IMR-90 (cell line): ENCODE results near the gene PYCR2. TPM values are rescaled to one million over a fixed set of nuclear protein-coding genes. Genes with fewer than 3 reads are reported as not detected.

Experiments used
- ATAC-seq: fragments of 200-7000 bp; cut with Tn5 transposase; 2 replicates; pipeline ENCODE4 v1.9.1; 2020; ENCODE audit warnings: low read depth, mild to moderate bottlenecking, moderate library complexity
- BruUV-seq: library from RNA; stranded (reverse); fragments of 400-500 nt; replicated peaks from 2 replicates; lab custom pipeline; 2021; lab: Mats Ljungman, UMichigan
- CTCF ChIA-PET: fragments of 300-600 bp; formaldehyde crosslinking; extraction: SDS; loops from one replicate; lab custom pipeline; 2021; ENCODE audit warnings: antibody characterized with exemption; lab: Yijun Ruan, JAX
- POLR2A ChIA-PET: fragments of 300-600 bp; sonication (Branson Sonifier 250); formaldehyde crosslinking; loops from one replicate; lab custom pipeline; 2022; ENCODE audit warnings: antibody characterized with exemption; ENCODE audit not compliant: unreplicated experiment; lab: Charles Lee
- DNase-seq: peaks from one replicate; pipeline ENCODE4 v3.0.0; 2013
- H2AFZ ChIP-seq: replicated peaks from 2 replicates; pipeline ENCODE3; 2013; ENCODE audit warnings: low read length, mild to moderate bottlenecking; ENCODE audit not compliant: poor library complexity
- H2AK5ac ChIP-seq: 2 replicates; pipeline ENCODE4 v1.6.1; 2013; ENCODE audit warnings: low read depth, low read length, inconsistent platforms
- H2AK9ac ChIP-seq: replicated peaks from 2 replicates; pipeline ENCODE3; 2013; ENCODE audit warnings: mild to moderate bottlenecking, low read depth, low read length, moderate library complexity; ENCODE audit not compliant: poor library complexity
- H2BK120ac ChIP-seq: 2 replicates; pipeline ENCODE4 v1.6.1; 2013; ENCODE audit warnings: low read depth, low read length, inconsistent platforms
- H2BK15ac ChIP-seq: 3 replicates; pipeline ENCODE4 v1.6.1; 2013; ENCODE audit warnings: low read depth, low read length, inconsistent platforms
- H2BK20ac ChIP-seq: 2 replicates; pipeline ENCODE4 v1.6.1; 2013; ENCODE audit warnings: low read depth, mild to moderate bottlenecking, inconsistent platforms, low read length, moderate library complexity
- H2BK5ac ChIP-seq: 2 replicates; pipeline ENCODE4 v1.6.1; 2013; ENCODE audit warnings: mild to moderate bottlenecking, low read depth, low read length, inconsistent platforms; ENCODE audit not compliant: poor library complexity, severe bottlenecking
- H3K14ac ChIP-seq: replicated peaks from 2 replicates; pipeline ENCODE4 v1.6.1; 2013; ENCODE audit warnings: low read depth, low read length, inconsistent platforms
- H3K18ac ChIP-seq: 2 replicates; pipeline ENCODE4 v1.6.1; 2013; ENCODE audit warnings: low read depth, low read length, control low read depth
- H3K23ac ChIP-seq: 2 replicates; pipeline ENCODE4 v1.6.1; 2013; ENCODE audit warnings: low read depth, low read length, inconsistent platforms
- H3K27ac ChIP-seq: 2 replicates; pipeline ENCODE4 v1.5.1; 2013; ENCODE audit warnings: mild to moderate bottlenecking, control low read depth, low read length; ENCODE audit not compliant: insufficient read depth
- H3K27me3 ChIP-seq: 2 replicates; pipeline ENCODE4 v1.6.1; 2013; ENCODE audit warnings: low read length; ENCODE audit not compliant: control insufficient read depth, insufficient read depth
- H3K36me3 ChIP-seq: 2 replicates; pipeline ENCODE4 v1.6.1; 2013; ENCODE audit warnings: low read length, mixed read lengths; ENCODE audit not compliant: control insufficient read depth, insufficient read depth
- H3K4ac ChIP-seq: 2 replicates; pipeline ENCODE4 v1.6.1; 2013; ENCODE audit warnings: low read depth, low read length, inconsistent platforms
- H3K4me1 ChIP-seq: 2 replicates; pipeline ENCODE4 v1.6.1; 2013; ENCODE audit warnings: low read length, mixed read lengths; ENCODE audit not compliant: control insufficient read depth, insufficient read depth
- H3K4me2 ChIP-seq: 2 replicates; pipeline ENCODE4 v1.6.1; 2013; ENCODE audit warnings: low read depth, mild to moderate bottlenecking, control low read depth, low read length, moderate library complexity
- H3K4me3 ChIP-seq: 2 replicates; pipeline ENCODE4 v1.5.1; 2013; ENCODE audit warnings: low read depth, mild to moderate bottlenecking, control low read depth, low read length, moderate library complexity; ENCODE audit not compliant: insufficient read depth
- H3K56ac ChIP-seq: 2 replicates; pipeline ENCODE4 v1.6.1; 2013; ENCODE audit warnings: low read length, inconsistent platforms; ENCODE audit not compliant: insufficient read depth; ENCODE audit errors: extremely low read depth
- H3K79me1 ChIP-seq, 2 experiments: 2 replicates each; pipeline ENCODE4 v1.6.1; 2013; ENCODE audit warnings: low read length in 2 of 2, inconsistent platforms in 1 of 2, low read depth in 1 of 2
- H3K9ac ChIP-seq: 2 replicates; pipeline ENCODE4 v1.6.1; 2013; ENCODE audit warnings: low read depth, low read length, control low read depth
- H3K9me1 ChIP-seq: 2 replicates; pipeline ENCODE4 v1.6.1; 2013; ENCODE audit warnings: low read length, inconsistent platforms; ENCODE audit not compliant: insufficient read depth
- H3K9me3 ChIP-seq: 2 replicates; pipeline ENCODE4 v1.6.1; 2013; ENCODE audit warnings: low read length; ENCODE audit not compliant: control insufficient read depth, insufficient read depth
- H4K20me1 ChIP-seq: 2 replicates; pipeline ENCODE4 v1.6.1; 2013; ENCODE audit warnings: low read length, inconsistent platforms; ENCODE audit not compliant: insufficient read depth
- H4K5ac ChIP-seq: 2 replicates; pipeline ENCODE4 v1.6.1; 2013; ENCODE audit warnings: mild to moderate bottlenecking, low read depth, low read length, control low read depth
- H4K8ac ChIP-seq, 2 experiments: 2 replicates each; pipeline ENCODE4 v1.6.1; 2013; ENCODE audit warnings: low read depth in 2 of 2, low read length in 2 of 2, control low read depth in 1 of 2, inconsistent platforms in 1 of 2
- H4K91ac ChIP-seq: 2 replicates; pipeline ENCODE4 v1.6.1; 2013; ENCODE audit warnings: low read depth, low read length, inconsistent platforms; ENCODE audit not compliant: insufficient read depth
- NFE2L2 ChIP-seq: fragments of 150-350 bp; IDR thresholded peaks from 2 replicates; pipeline ENCODE4 v1.6.1; 2016; ENCODE audit warnings: low read depth, mild to moderate bottlenecking, low read length
- POLR2A ChIP-seq: IDR thresholded peaks from 2 replicates; pipeline ENCODE4 v1.6.1; 2012; ENCODE audit warnings: mild to moderate bottlenecking, low read depth, low read length
- RAD21 ChIP-seq: IDR thresholded peaks from 2 replicates; pipeline ENCODE4 v1.6.1; 2012; ENCODE audit warnings: low read length, improper control_type of control experiment
- RCOR1 ChIP-seq: IDR thresholded peaks from 2 replicates; pipeline ENCODE4 v1.6.1; 2012; ENCODE audit warnings: mild to moderate bottlenecking, low read length, improper control_type of control experiment; ENCODE audit not compliant: insufficient replicate concordance
- WGBS, 2 experiments: methylation state at CpG; one replicate each; pipeline versions ENCODE4 v1.1.5 to v1.1.7; 2013; ENCODE audit warnings: missing lambda C conversion rate in 2 of 2; ENCODE audit not compliant: insufficient read length in 1 of 2; ENCODE audit errors: extremely low coverage in 2 of 2; 5-methylcytosine and 5-hydroxymethylcytosine counted together
- dilution Hi-C: fragments of 300-500 bp; cut with HindIII; formaldehyde crosslinking; loops from one replicate; pipeline ENCODE4 v1.14.3; 2018; ENCODE audit warnings: low sequenced_read_pairs; ENCODE audit not compliant: unreplicated experiment
- in situ Hi-C: fragments of 300-500 bp; cut with MboI; formaldehyde crosslinking; loops from 3 replicates; pipeline ENCODE4 v1.14.3; 2019; ENCODE audit warnings: low sequenced_read_pairs, inconsistent platforms, mixed read lengths
- intact Hi-C: fragments of 100-400 bp; cut with micrococcal nuclease; formaldehyde crosslinking; loops from 2 replicates; pipeline ENCODE4 v1.10.0; 2022
- polyA plus RNA-seq, 3 experiments: library from polyadenylated mRNA; depleted of rRNA; stranded (reverse); fragments of >200 nt; gene quantifications; 2 replicates each; pipeline ENCODE4 v1.2.3, GENCODE V29; 2012; ENCODE audit warnings: low replicate concordance in 1 of 3
- total RNA-seq: library from RNA; depleted of rRNA; stranded (reverse); fragments of >200 nt; gene quantifications from 2 replicates; pipeline ENCODE4 v1.2.3, GENCODE V29; 2012
- TF ChIP-seq, protein P1 (sequence below): conservative IDR thresholded peaks from 2 replicates; pipeline ENCODE4 v1.5.1; 2012; ENCODE audit warnings: mild to moderate bottlenecking, low read depth, low read length, improper control_type of control experiment
- TF ChIP-seq, protein P2 (sequence below): fragments of 150-350 bp; IDR thresholded peaks from 2 replicates; pipeline ENCODE4 v1.6.1; 2016; ENCODE audit warnings: low read depth, mild to moderate bottlenecking, low read length, moderate library complexity, borderline replicate concordance

The PYCR2 gene
- total and polyA plus RNA-seq, 2 of the 4 experiments (the other 2 are of a cell fraction) = 34.4 to 68.1 TPM

DNA sequence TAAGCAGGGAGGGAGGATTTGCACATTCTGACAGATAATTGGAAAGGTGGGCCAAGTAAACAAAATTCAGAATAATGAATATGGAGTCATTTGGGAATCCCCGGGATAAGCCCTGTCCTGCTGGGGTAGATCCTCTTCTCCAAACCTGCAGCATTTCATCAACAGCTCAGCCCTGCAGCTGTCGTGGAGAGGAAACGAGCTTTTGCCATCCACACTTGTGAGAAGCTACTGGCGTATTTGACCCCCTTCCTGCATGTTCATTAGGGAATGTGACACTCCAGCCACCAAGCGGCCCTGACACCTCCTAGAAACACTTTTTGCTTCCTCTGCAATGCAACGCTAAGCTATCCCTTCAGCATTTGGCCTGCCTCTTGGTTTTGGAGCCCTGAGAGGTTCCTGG, 25.0 kb upstream of the PYCR2 start:
- Histone ChIP-seq H3K56ac (no peak overlapping the region), H3K9me3 (no peaks in the 10 kb centered on the region), H3K4me2 (no peak overlapping the region), H3K27ac (no peak overlapping the region), H4K91ac (no peak overlapping the region), H2BK120ac (no peak overlapping the region), H3K4me1 (no peaks in the 10 kb centered on the region), H4K20me1 (no peaks in the 10 kb centered on the region), H2BK15ac (no peak overlapping the region), H3K18ac (no peak overlapping the region), H3K27me3 (peaks cover 42% of the 10 kb centered on the region), H2AK5ac (no peak overlapping the region), H3K9me1 (no peaks in the 10 kb centered on the region; the same call in 1 of the 2 replicates), H3K23ac (no peak overlapping the region), H2AK9ac (no peak overlapping the region), H3K36me3 (no peaks in the 10 kb centered on the region), H2AFZ (peak overlapping the region; percentile 66), H3K4me3 (no peak overlapping the region), H2BK5ac (no peak overlapping the region), H4K5ac (no peak overlapping the region), H2BK20ac (no peak overlapping the region), H3K14ac (no peak overlapping the region), H3K9ac (no peak overlapping the region), H3K79me1 (no peaks in the 10 kb centered on the region), H3K4ac (no peak overlapping the region), H4K8ac (no peak overlapping the region)
- ATAC-seq (no peak), DNase-seq (no peak)
- CTCF ChIA-PET = interaction anchor here (0.6 kb wide), 1 partner anchor 1538 kb away, joined by 3 read pairs; no protein-coding TSS in a partner anchor
- intact Hi-C loops (no loop called here), dilution Hi-C loops (no loop called here), in situ Hi-C loops (no loop called here)
- WGBS, 2 experiments = 39% methylated on average over 5 of the region's 6 CpGs; no CpG with 5 or more reads in 1 of the 2 experiments
- POLR2A ChIA-PET = no interaction called here
- no TSS peak for BruUV-seq
- no peak for TF ChIP-seq RAD21
- TF ChIP-seq RCOR1 = no peak
- no peak for TF ChIP-seq POLR2A
- TF ChIP-seq, protein P1, sequence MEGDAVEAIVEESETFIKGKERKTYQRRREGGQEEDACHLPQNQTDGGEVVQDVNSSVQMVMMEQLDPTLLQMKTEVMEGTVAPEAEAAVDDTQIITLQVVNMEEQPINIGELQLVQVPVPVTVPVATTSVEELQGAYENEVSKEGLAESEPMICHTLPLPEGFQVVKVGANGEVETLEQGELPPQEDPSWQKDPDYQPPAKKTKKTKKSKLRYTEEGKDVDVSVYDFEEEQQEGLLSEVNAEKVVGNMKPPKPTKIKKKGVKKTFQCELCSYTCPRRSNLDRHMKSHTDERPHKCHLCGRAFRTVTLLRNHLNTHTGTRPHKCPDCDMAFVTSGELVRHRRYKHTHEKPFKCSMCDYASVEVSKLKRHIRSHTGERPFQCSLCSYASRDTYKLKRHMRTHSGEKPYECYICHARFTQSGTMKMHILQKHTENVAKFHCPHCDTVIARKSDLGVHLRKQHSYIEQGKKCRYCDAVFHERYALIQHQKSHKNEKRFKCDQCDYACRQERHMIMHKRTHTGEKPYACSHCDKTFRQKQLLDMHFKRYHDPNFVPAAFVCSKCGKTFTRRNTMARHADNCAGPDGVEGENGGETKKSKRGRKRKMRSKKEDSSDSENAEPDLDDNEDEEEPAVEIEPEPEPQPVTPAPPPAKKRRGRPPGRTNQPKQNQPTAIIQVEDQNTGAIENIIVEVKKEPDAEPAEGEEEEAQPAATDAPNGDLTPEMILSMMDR = no peak
- TF ChIP-seq, protein P2, sequence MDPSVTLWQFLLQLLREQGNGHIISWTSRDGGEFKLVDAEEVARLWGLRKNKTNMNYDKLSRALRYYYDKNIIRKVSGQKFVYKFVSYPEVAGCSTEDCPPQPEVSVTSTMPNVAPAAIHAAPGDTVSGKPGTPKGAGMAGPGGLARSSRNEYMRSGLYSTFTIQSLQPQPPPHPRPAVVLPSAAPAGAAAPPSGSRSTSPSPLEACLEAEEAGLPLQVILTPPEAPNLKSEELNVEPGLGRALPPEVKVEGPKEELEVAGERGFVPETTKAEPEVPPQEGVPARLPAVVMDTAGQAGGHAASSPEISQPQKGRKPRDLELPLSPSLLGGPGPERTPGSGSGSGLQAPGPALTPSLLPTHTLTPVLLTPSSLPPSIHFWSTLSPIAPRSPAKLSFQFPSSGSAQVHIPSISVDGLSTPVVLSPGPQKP = no peak
- no peak for TF ChIP-seq NFE2L2
